ENCODE results near the gene DPYSL5.

The DPYSL5 gene

DNA sequence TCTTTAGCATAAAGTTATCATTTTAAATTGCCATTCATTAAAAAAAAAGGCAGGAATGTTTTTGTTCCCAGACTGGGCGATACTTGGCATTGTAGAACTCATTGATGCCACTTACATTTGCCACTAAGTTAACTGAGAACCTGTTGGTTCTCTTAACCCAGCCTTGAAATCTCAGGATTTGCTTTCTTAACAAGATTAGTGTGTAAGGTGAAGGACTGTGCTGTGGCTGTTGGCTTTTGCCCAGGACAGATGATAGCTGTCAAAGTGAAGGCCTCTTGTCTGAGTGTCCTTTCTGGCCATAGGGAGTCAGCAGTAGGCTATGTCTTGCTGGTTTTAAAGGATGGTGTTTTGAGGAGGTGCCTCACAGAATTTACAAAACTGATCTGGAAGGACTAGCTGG, 2.6 kb downstream of the DPYSL5 start:
- H3K27me3 ChIP-seq (ENCODE audit: insufficient read depth, low read length): peaks cover 3% of the 10 kb centered on the region; the same call in 1 of the 2 replicates
- no peak overlapping the region for H3K27ac ChIP-seq (ENCODE audit: low read depth, low read length, poor library complexity, severe bottlenecking)
- no peaks in the 10 kb centered on the region for H3F3A ChIP-seq (ENCODE audit: insufficient read depth, low read length)
- H3K9ac ChIP-seq (ENCODE audit: low read length): no peak overlapping the region
- H2AFZ ChIP-seq (ENCODE audit: low read length): no peak overlapping the region
- TF ChIP-seq, protein P1, sequence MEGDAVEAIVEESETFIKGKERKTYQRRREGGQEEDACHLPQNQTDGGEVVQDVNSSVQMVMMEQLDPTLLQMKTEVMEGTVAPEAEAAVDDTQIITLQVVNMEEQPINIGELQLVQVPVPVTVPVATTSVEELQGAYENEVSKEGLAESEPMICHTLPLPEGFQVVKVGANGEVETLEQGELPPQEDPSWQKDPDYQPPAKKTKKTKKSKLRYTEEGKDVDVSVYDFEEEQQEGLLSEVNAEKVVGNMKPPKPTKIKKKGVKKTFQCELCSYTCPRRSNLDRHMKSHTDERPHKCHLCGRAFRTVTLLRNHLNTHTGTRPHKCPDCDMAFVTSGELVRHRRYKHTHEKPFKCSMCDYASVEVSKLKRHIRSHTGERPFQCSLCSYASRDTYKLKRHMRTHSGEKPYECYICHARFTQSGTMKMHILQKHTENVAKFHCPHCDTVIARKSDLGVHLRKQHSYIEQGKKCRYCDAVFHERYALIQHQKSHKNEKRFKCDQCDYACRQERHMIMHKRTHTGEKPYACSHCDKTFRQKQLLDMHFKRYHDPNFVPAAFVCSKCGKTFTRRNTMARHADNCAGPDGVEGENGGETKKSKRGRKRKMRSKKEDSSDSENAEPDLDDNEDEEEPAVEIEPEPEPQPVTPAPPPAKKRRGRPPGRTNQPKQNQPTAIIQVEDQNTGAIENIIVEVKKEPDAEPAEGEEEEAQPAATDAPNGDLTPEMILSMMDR (IDR thresholded peaks at IDR 0.05; ENCODE audit: low read length): no peak
- TF ChIP-seq EZH2 (IDR thresholded peaks at IDR 0.05; ENCODE audit: borderline replicate concordance, low read length): no peak
- no peaks in the 10 kb centered on the region for H3K9me2 ChIP-seq (ENCODE audit: low read depth, low read length)
- H3K79me2 ChIP-seq (ENCODE audit: insufficient read depth, low read length): no peaks in the 10 kb centered on the region
- H3K4me2 ChIP-seq (ENCODE audit: low read length): no peak overlapping the region
- H3K36me3 ChIP-seq (ENCODE audit: insufficient read depth, low read length): no peaks in the 10 kb centered on the region
- H3K9me3 ChIP-seq (ENCODE audit: low read length): no peaks in the 10 kb centered on the region
- H4K20me1 ChIP-seq (ENCODE audit: insufficient read depth, low read length): no peaks in the 10 kb centered on the region
- no peaks in the 10 kb centered on the region for H3K4me1 ChIP-seq (ENCODE audit: insufficient read depth, low read length, severe bottlenecking)
- no peak overlapping the region for H3K4me3 ChIP-seq (ENCODE audit: low read depth, low read length, poor library complexity, severe bottlenecking)

DNA sequence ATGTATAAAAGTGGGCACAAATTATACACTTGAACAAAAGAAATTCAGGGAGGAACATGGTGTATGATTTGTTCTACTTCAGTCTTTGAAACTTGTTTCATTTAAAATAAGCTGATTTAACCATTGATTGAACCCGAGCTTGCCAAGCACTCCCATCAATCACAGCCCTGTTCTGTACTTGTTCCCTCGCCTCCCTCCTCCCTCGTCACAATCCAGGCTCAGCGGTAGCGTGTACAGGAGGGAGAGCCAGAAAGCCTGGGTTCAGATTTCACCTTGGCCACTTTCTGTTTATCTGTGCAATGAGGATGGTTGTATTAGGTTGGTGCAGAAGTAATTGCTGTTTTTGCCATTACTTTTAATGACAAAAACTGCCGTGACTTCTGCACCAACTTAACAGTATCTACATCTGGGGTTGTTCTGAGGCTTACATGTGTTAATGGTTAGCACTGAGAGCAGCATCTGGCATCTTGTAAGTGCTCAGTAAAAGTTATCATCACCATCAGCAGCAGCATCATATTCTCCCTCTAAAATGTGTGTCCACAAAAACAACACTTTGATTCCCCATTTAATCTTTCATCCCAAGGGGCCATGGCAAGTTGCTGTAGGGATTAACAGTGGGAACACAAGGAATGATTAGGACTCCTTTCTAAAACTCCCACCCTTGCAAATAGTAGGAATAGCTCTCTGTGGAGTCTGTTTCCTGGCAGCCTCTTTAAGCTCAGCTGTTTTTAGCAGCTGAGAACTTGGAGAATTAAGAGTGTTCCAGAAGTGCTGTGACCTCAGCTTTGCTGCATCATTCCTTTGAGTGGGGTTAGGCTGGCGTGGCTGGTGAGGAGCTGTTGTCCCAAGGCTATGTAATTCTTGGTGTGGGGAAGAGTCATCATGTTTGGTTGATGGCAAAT, 4.7 kb downstream of the DPYSL5 start:
- H3K4me2 ChIP-seq (ENCODE audit: low read length): no peak overlapping the region
- H2AFZ ChIP-seq (ENCODE audit: low read length): no peak overlapping the region
- no peaks in the 10 kb centered on the region for H3K4me1 ChIP-seq (ENCODE audit: insufficient read depth, low read length, severe bottlenecking)
- no peaks in the 10 kb centered on the region for H4K20me1 ChIP-seq (ENCODE audit: insufficient read depth, low read length)
- H3K9me2 ChIP-seq (ENCODE audit: low read depth, low read length): no peaks in the 10 kb centered on the region
- no peak overlapping the region for H3K9ac ChIP-seq (ENCODE audit: low read length)
- H3F3A ChIP-seq (ENCODE audit: insufficient read depth, low read length): no peaks in the 10 kb centered on the region
- H3K36me3 ChIP-seq (ENCODE audit: insufficient read depth, low read length): no peaks in the 10 kb centered on the region
- no peaks in the 10 kb centered on the region for H3K79me2 ChIP-seq (ENCODE audit: insufficient read depth, low read length)
- no peaks in the 10 kb centered on the region for H3K9me3 ChIP-seq (ENCODE audit: low read length)
- H3K27ac ChIP-seq (ENCODE audit: low read depth, low read length, poor library complexity, severe bottlenecking): no peak overlapping the region
- H3K27me3 ChIP-seq (ENCODE audit: insufficient read depth, low read length): peaks cover 3% of the 10 kb centered on the region; the same call in 1 of the 2 replicates
- no peak for TF ChIP-seq EZH2 (IDR thresholded peaks at IDR 0.05; ENCODE audit: borderline replicate concordance, low read length)
- TF ChIP-seq, protein P1 (IDR thresholded peaks at IDR 0.05; ENCODE audit: low read length): no peak
- no peak overlapping the region for H3K4me3 ChIP-seq (ENCODE audit: low read depth, low read length, poor library complexity, severe bottlenecking)

DNA sequence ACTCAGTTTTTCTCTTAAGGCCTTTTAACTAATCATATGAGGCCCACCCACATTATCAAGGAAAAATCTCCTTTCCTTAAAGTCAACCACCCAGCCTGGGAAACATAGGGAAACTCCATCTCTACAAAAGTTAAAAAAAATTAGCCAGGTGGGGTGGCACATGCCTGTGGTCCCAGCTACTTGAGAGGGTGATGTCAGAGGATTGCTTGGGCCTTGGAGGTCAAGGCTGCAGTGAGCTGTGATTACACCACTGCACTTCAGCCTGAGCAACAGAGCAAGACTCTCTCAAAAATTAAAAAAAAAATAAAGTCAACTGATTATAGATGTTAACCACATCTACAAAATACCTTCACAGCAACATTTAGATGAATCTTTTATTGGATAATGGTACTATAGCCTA, 5.8 kb downstream of the DPYSL5 start:
- no peak overlapping the region for H3K9ac ChIP-seq (ENCODE audit: low read length)
- H3K79me2 ChIP-seq (ENCODE audit: insufficient read depth, low read length): no peaks in the 10 kb centered on the region
- TF ChIP-seq EZH2 (IDR thresholded peaks at IDR 0.05; ENCODE audit: borderline replicate concordance, low read length): no peak
- TF ChIP-seq, protein P1 (IDR thresholded peaks at IDR 0.05; ENCODE audit: low read length): no peak
- no peaks in the 10 kb centered on the region for H3F3A ChIP-seq (ENCODE audit: insufficient read depth, low read length)
- H3K9me3 ChIP-seq (ENCODE audit: low read length): no peaks in the 10 kb centered on the region
- no peaks in the 10 kb centered on the region for H4K20me1 ChIP-seq (ENCODE audit: insufficient read depth, low read length)
- H3K4me3 ChIP-seq (ENCODE audit: low read depth, low read length, poor library complexity, severe bottlenecking): no peak overlapping the region
- H3K9me2 ChIP-seq (ENCODE audit: low read depth, low read length): no peaks in the 10 kb centered on the region
- H3K27ac ChIP-seq (ENCODE audit: low read depth, low read length, poor library complexity, severe bottlenecking): no peak overlapping the region
- H2AFZ ChIP-seq (ENCODE audit: low read length): no peak overlapping the region
- no peak overlapping the region for H3K4me2 ChIP-seq (ENCODE audit: low read length)
- peaks cover 3% of the 10 kb centered on the region; the same call in 1 of the 2 replicates for H3K27me3 ChIP-seq (ENCODE audit: insufficient read depth, low read length)
- H3K36me3 ChIP-seq (ENCODE audit: insufficient read depth, low read length): no peaks in the 10 kb centered on the region
- H3K4me1 ChIP-seq (ENCODE audit: insufficient read depth, low read length, severe bottlenecking): no peaks in the 10 kb centered on the region
